Measurements from ENCODE around the gene MAGIX.
"Not testable (repeated sequence)": the region's sequence is repeated elsewhere in the genome, so short reads cannot be mapped to it uniquely, and the experiment has no call there.

The MAGIX gene

DNA sequence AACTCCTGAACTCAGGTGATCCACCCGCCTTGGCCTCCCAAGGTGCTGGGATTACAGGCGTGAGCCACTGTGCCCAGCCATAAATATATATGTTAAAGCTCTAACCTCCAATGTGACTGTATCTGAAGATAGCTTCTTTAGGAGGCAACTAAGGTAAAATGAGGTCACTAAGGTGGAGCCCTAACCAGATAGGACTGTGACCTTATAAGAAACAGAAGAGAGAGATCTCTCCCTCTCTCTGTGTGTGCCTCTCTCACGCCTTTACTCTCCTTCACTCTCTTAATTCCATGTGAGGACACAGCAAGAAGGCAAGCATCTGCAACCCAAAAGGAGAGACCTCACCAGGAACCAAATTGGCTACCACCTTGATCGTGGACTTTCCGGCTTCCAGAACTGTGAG lies 926 bp upstream of the MAGIX start:
- DNase-seq = no peak

DNA sequence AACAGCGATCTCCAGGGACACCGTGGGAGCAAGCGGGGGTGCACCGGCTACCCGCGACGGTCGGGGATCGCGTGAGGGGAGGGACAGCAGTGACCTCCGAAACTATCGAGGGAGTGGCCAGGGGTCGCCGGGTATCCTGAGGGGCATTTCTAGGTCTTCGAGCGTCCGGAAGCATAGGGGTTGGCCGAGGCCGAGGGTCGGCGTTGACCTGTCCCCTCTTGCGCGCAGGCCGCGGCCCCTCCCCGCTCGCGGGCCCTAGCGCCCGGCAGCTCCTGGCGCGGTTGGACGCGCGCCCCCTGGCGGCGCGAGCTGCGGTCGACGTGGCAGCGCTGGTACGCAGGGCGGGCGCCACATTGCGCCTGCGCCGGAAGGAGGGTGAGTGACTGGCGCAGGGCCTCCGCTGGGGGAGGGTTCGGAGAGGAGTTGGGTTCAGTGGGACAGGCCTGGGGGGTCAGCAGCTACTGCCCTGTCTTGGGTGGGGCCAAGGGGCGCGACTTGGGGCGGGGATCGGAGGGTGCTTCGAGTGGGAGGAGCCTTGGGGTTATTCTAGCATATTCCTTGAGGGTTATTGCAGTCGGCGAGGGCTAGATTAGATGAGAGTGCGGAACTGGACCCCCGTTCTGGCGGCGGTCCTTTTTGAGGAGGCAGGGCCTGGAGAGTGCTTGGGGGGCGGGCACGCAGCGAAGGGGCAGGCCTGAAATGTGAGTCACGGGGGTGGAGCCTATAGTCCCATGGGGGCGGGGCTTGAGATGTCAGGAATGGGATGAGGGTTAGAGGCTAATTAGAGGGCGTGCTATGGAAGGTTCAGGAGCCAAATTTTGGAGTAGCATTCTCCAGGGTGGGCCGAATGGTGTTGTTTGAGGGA lies 1.2 kb downstream of the MAGIX start:
- DNase-seq = peak; percentile 89

GRCh38 chrX:49164589-49165360 lies 2.2 kb downstream of the MAGIX start:
- DNase-seq = no peak

GRCh38 chrX:49165901-49166881 lies 3.6 kb downstream of the MAGIX start:
- peak; percentile 85 for DNase-seq

DNA sequence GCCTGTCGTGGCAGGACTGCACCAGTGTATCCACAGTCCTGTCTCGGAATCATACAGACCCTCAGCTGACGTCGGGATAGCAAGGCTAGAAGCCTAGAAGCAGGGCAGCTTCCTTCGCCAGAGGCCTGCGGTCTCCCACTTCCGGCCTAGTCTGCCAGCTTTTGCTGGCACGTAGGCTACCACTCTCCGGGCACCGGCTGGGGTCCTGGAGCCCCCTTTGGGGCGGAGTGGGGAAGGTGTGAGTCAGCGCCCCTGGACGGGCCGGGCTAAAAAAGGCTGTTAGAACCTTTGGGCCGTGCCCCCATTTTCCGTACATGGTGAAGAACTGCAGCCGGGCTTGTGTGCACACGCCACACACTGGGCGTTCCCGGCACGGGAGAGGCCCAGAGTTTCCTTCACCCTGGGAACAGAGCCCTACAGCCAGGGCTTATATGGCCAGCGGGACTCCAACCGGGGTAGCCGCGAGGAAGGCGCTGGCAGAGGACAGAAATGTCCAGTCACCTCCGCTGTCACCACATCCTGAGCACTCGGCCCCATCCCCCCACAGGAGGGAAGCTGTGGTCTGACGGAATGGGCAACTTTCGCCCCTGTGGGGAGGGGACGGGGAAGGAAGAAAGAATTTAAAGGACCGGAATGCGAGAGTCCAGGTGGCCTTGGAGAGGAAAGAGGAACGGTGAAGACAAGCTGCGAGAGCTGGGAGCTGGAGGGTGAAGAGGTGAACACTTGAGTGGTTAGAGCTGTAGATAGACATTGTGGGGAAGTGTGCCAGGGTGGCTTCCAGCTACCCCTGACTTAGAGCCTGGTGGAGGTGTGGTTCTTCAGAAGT lies 4.6 kb downstream of the MAGIX start:
- DNase-seq = peak; percentile 82

DNA sequence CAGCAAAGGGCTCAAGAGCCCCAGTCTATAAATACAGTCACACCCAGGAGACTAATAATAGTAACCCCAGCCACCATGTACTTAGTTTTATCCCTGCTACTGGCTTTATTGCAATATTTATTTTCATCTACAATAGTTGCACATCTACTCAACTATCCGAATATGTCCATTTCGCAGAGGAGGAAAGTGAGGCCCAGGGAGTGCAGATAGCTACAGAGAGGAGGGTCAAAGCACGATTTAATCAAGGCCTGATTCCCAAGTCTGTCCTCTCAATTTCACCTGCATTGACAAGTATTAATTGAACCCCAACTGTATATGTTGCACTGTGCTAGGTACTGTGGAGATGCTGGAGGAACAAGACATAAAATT lies 5.2 kb downstream of the MAGIX start:
- no peak for DNase-seq

DNA sequence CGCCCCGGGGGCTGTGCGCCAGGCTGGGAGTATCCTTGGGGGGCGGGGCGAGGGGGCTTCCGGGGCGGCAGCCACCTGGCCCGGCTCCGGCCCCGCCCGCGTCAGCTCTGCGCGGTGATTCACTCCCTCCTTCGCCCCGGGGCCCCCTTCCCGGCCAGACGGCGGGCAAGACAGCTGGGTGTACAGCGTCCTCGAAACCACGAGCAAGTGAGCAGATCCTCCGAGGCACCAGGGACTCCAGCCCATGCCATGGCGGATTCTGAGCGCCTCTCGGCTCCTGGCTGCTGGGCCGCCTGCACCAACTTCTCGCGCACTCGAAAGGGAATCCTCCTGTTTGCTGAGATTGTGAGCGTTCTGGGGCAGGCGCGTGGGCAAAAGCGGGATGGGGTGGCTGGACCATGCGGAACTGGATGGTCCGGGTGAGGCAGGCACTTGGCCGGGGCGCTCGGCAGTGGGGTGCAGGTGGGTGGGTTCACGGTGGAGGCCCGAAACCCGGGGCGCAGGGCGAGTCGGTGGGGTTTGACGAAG lies 9.3 kb downstream of the MAGIX start, which contains the start of gene PLP2:
Gene PLP2 (plus strand): TSS at position 147 of the 528 bp plus-strand sequence. CDS start 103 bp downstream, at position 250.
- no peak for DNase-seq

- peak; percentile 55 for DNase-seq
These were observed 9.8 kb downstream of the MAGIX start for GRCh38 chrX:49172280-49172780.

GRCh38 chrX:49173544-49173943 lies 11.0 kb downstream of the MAGIX start:
- DNase-seq = not testable (repeated sequence)

- DNase-seq = no peak
These were observed 12.2 kb downstream of the MAGIX start for GRCh38 chrX:49174723-49175122.

- no peak for DNase-seq
These were observed 13.1 kb downstream of the MAGIX start for GRCh38 chrX:49175435-49176274.

GRCh38 chrX:49176421-49177326 lies 14.1 kb downstream of the MAGIX start:
- no peak for DNase-seq

- DNase-seq = no peak
These were observed 14.8 kb downstream of the MAGIX start for GRCh38 chrX:49177338-49177833.

GRCh38 chrX:49177873-49178480 lies 15.4 kb downstream of the MAGIX start:
- no peak for DNase-seq

DNA sequence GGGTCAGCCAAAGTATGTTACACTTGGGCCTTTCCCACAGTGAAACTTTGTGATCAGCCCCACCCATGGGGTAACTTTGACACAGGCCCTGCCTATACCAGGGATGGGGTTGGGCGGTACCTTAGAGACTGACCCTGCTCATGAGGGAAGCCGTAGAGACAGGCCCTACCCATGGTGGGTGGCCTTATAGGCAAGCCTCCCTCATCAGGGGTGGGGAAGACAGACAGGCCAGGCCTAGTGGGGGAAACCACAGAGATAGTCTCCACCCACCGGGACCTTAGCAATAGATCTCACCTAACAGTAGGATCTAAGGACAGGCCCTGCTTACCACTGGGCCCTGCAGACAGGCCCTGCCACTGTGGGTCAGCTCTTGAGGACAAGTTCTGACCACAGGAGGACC lies 16.0 kb downstream of the MAGIX start:
- DNase-seq = no peak

DNA sequence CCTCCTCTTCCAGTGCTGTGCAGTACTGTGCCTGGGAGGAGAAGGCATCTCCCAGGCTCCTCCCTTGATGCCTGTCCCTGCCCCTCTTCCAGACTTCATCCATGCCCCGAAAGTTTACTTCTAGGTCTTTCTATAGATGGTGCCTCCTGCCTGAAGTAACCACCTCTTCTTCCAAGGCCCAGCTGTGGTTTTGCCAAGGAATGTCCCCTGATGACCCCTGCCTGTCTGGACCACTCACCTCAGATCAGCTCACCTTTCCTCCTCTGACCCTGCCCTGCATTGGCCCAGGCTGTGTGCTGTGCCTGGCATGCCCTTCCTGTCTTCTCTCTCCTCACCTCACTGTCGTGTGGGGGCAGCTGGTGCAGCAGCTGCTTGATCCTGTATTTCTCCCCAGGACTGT lies 16.8 kb downstream of the MAGIX start:
- DNase-seq = no peak

DNA sequence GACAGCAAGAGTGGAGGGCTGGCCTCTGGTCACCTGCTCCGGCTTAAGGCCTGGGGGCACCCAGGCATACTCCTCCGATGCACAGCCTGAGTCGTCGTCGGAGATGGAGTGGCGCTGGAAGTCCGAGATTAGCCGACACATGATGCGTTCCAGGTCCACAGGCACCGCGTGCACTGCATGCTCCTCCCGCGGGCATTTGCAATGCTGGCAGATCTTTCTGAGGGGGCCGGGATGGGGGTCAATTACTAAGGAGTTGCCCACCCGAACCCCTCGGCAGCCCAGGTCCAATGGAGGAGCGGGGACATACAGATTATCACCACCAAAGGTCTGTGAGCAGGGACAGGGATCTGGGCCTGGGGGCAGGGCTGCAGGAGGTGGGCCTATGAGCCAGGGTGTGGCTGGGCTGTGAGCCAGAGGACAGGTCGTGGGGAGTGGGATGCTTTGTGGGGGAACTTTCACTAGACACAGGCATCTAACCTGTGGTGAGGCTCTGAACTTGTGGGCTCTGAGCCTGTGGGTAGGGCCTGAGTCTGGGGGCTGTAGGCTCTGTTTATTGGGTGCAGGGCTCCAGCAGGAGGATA lies 21.2 kb downstream of the MAGIX start:
- no peak for DNase-seq

Measured in left hindlimb (tissue), 1 donor.